GM21367 (cell line): ENCODE results near the gene C3.
"Not testable (repeated sequence)": the region's sequence is repeated elsewhere in the genome, so short reads cannot be mapped to it uniquely, and the experiment has no call there.

Source experiments
- ATAC-seq: cut with Tn5 transposase; IDR thresholded peaks from one replicate; pipeline ENCODE4 v1.9.1; 2021; ENCODE audit not compliant: unreplicated experiment

C3 gene

DNA sequence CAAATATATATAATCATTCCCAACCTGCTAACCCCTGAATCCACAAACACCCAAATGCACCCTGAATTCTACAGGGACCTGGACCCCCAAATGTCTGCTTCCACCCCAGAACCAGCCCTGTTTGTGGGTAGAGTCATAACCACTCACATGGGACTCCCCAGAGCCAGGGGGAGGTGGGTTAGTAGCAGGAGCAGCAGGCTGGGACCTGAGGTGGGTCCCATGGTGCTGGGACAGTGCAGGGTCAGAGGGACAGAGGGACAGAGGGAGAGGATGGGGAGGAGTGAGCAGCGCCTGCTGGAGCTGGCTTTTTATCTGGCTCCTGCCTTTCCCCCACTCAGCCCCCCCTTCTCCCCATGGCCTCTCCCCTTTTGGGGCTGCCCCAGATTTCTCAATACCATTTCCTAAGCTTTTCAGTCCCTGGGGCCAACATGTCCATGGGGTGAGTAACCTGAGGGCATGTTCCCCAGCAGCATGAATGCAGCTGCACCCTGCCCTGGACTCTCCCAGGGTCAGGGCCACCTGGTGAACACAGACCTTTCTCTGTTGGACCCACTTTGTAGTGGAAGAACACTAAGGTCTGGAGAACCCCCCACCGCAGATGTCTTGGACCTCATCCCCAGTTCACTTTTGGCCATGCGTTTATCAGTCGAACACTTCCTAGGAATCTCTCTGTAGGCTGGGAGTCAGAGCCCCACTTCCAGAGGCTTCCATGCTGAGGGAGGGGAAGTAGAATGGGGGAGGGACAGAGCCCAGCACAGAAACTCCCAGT, at the start of gene C3:
Gene C3, minus strand, starts transcription at position 282 of the 769 bp plus-strand sequence. Its CDS starts 61 bp downstream, at position 221.
- no peak for ATAC-seq

GRCh38 chr19:6769006-6769619, 48.7 kb upstream of the C3 start:
- no peak for ATAC-seq

DNA sequence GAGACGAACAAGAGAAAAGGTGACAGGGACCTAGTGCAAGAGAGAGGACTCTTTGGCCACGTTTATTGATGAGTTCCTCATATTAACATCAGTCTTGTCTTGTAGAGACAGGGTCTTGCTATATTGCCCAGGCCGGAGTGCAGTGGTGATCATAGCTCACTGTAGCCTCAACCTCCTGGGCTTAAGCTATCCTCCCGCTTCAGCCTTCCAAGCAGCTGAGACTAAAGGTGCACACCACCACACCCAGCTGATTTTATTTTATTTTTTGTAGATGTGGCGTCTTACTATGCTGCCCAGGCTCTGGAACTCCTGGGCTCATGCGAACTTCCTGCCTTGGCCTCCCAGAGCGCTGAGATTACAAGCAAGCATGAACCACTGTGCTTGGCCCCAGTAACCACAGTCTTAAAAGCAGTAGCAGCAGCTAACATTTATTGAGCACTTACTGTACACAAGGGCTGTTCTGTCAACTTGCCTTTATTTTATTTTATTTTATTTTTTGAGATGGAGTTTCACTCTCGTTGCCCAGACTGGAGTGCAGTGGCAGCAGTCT, 47.9 kb upstream of the C3 start:
- ATAC-seq = no peak

DNA sequence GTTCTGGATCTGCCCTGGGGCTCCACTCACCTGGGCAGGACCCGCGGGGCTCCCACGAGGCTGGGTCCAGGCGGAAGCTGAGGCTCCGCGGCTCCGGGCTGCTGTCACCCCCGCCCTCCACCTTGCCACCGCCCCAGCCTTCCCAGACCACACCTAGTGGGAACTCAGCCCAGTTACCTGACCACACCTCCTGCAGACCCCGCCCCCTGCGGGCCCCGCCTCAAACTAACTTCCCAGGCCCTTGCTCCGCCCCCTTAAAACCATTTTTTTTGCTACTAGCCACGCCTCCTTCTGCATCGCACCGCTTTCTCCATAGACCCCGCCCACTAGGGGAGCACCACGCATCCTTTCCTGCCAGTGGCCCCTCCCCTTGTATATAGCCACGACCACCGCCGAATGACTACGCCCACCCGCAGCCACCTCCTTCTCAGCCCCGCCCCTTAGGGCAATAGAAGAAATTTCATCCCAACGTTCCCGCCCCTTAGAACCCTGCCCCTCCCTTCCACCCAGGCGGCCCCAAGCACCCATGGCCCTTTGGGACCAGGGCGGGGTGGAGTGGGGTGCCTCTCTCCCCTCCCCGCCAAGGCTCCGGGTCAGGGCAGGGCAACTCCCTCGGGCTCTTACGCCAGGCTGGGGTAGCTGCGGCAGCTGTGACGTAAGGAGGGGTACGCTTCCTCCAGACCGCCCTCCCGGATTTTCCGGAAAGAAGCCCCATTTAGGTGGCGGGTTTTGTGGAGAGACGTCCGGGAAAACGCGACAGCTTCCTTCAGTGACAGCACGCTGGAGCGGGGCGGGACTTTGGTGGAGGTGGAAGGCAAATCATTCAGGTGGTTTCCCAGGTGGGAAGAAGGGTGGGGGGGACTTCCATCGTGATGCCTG, 47.1 kb upstream of the C3 start, which contains the start of gene SH2D3A:
Gene SH2D3A, minus strand, starts transcription at position 79 of the 879 bp plus-strand sequence. CDS start 3,687 bp downstream, outside the sequence.
- peak; percentile 46 for ATAC-seq

DNA sequence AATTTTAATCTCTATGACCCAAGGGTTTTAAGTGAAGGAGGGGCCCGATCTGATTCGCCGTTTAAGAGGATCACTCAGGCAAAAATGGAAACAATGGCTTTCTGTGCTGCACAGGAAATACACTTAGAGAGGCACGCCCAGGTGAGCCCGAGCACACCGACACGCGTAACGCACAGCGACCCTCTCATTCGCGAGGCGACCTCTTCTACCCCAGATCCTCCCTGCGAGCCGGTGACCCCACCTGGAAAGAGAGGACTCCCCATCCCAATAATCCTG, 46.6 kb upstream of the C3 start:
- ATAC-seq = no peak

DNA sequence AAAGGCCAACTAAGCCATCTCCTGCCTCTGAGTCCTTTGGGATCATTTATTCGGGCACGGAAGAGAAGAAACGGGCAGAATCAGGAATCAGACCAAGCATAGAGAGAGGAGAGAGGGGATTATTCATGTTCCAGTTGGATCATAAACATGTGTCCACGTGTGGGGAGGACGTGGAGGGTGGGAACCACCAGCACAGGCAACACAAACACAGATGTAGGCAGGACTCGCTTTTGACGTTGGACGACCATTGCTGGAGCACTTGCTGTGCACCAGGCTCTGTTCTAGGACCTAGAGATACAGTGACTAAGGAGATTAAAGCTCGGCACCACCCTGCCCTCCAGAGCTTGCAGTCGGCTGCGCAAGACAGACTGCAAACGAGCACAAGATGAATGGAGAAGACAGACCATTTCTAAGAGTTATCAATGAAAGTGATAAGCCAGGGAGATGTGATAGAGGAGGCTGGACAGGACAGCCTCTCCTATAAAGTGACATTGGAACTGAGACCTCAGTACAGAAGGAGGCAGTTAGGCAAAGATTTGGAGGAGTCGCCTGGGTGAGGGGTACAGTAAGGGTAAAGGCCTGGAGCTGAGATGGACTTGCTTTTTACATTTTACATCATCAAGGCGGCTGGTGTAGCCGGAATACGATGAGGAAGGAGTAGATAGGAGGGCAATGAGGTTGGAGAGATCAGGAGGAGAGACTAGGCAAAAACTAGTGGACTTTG, 46.1 kb upstream of the C3 start:
- ATAC-seq = no peak

GRCh38 chr19:6765738-6766356, 45.4 kb upstream of the C3 start:
- ATAC-seq = no peak

DNA sequence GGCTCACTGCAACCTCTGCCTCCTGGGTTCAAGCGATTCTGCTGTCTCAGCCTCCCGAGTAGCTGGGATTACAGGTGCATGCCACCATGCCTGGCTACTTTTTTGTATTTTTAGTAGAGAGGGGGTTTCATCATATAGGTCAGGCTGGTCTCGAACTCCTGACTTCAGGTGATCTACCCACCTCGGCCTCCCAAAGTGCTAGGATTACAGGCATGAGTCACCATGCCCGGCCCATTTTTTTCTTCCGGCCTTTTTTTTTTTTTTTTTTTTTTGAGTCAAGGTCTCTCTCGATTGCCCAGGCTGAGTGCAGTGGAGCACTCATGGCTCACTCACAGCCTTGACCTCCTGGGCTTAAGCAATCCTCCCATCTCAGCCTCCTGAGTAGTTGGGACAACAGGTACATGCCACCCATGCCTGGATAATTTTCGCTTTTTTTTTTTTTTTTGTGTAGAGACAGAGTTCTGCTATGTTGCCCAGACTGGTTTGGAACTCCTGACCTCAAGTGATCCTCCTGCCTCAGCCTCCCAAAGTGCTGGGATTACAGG, 41.9 kb upstream of the C3 start:
- ATAC-seq = not testable (repeated sequence)

GRCh38 chr19:6761053-6761676, 40.7 kb upstream of the C3 start:
- ATAC-seq = no peak

DNA sequence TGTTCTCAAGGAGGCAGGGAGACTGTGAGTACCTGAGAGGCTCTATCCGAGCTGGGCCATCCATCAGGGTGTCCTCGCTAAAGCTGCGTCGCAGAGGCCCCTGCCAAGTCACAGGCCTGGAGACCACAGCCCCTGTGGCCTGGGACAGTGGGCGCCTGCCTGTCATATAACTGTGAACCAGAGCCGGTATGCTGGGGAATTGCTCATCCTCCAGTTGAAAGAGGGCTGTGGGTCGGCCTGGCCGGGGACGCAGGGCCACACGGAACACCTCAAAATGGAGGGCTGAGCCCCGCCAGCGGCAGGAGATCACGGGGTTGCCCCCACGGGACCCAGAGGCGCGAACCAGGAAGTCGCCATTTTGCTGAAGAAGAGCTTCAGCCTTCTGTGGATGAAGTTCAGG, 40.2 kb upstream of the C3 start:
- no peak for ATAC-seq

- no peak for ATAC-seq
These were observed 34.4 kb upstream of the C3 start for GRCh38 chr19:6754653-6755463.

DNA sequence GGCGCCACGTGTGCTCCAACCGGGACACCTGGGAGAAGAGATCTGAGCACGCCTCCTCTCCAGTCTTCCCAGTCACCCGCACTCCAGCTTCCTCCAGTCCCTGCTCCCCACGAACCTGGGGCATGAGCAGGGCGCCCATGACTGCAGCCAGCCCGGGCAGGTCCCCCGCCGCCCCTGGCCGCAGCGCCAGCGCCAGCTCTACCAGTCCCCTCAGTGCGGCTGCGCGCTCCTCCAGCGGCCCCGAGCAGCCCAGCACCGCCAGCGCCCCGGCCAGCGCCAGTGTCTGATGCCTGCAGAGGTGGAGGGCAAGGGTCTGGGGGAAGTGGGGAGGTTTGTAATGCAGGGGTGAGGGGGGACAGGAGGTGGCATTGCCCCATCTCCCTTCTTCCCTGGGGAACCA, 33.7 kb upstream of the C3 start:
- ATAC-seq = no peak

DNA sequence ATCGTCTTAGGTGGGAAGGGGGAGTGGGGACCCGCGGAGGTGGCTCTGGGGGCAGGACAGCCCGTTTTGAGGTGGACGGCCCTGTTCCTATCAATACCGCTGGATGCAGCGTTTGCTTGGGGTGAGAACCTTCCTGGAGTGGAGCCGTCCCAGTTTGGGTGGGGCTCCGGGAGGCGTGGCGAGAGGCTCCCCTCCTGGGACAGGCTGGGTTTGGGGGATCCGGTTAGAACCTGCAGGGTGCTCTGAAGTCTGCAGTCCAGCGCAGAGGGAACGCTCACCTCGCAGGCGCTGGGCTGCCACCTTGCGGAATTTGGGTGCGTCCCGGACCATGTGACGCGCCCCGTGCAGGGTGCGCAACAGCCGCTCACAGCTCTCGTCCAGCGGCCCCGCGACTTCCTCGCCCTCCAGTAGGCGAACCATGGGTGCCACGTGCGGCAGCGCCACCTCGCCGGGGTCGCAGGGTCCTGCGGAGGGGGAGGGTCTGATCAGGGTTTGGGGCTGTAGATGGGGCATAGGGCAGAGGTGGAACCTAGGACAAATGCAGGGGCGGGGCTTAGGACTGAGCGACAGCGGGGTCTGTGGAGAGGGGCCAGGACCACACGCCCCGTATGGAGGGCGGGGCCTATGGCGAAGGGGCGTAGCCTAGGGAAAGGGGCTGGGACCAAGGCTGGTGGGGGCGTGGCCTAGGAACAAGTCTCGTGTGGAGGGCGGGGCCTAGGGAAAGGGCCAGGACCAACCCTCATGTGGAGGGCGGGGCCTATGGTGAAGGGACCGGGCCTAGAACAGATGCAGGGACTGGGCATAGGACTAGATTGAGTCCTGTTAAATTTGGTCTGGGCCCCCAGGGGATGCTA, 33.0 kb upstream of the C3 start:
- peak; percentile 58 for ATAC-seq

DNA sequence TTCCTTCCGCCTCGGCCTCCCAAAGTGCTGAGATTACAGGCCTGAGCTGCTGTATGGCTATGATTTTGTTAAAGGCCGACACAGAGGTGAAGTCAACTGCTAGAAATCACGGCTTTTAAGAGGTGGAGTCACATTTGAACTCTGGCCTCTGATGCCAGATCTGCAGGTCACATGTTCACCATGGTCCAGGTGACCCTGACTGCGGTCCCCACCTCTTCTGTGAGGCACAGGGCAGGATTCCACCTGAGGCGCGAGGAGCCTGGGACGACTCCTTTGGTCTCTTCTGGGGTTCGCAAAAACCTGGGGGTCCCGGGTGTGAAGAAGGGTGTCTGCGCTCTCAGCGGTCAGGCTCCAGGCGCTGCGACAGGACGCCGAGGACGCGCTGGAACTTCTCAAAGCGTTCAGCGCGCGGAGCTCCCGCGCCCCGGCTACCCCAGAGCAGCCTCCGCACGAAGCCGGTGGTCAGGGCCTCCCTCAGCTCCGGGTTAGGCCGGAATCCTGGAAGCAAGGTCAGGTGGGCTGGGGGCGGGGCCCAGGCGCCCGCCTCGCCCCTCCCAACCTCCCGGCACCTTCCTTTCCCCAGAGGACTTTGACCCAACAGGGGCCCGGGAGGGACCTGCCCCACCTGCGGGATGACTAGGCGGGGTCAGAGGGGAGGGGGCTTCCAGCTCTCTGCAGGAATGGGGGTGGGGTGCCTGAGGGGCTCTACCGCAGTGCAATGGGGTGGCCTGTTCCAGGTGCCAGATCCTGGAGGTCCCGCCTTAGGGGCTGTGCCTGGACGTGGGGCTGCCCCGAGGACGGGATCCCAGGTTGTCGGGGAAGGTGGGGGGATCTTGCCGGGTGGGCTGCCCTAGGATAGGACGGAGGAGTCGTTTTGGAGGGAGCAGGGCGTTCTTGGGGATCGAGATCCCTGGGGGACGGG, 32.1 kb upstream of the C3 start:
- ATAC-seq = no peak

- no peak for ATAC-seq
These were observed 30.7 kb upstream of the C3 start for GRCh38 chr19:6751189-6751588.

- ATAC-seq = no peak
These were observed 29.6 kb upstream of the C3 start for GRCh38 chr19:6750062-6750461.

DNA sequence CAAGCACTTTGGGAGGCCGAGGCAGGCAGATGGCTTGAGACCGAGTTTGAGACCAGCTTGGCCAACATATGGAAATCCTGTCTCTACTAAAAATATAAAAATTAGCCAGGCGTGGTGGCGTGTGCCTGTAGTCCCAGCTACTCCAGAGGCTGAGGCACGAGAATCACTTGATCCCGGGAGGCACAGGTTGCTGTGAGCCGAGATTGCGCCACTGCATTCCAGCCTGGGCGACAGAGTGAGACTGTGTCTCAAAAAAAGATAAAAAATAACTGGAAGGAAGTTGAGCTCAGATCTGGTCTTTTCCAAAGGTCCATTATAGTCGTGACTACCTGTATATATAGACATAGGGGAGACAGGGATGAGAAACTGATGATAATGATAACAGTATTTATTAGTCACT, 28.1 kb upstream of the C3 start:
- ATAC-seq = not testable (repeated sequence)
